Sigmoid colon (tissue), 7 donors: ENCODE data around the gene ADARB2. TPM values are rescaled to one million over a fixed set of nuclear protein-coding genes. Genes with fewer than 3 reads are reported as not detected.

Source experiments
- DNase-seq: peaks from one replicate; pipeline ENCODE4 v3.0.0-alpha.2; 2019
- H3K27ac ChIP-seq, 4 donors: fragments of 200-600 bp; sonication (generic); one replicate each; pipeline ENCODE4 v1.5.1; 2016 to 2019; ENCODE audit warnings: mild to moderate bottlenecking in 1 of 4
- H3K27me3 ChIP-seq, 3 donors: fragments of 200-600 bp; sonication (generic); one replicate each; pipeline ENCODE4 v1.5.1; 2019; ENCODE audit warnings: mild to moderate bottlenecking in 1 of 3
- H3K36me3 ChIP-seq, 4 donors: fragments of 200-600 bp; sonication (generic); one replicate each; pipeline ENCODE4 v1.5.1; 2016 to 2019
- H3K4me1 ChIP-seq, 4 donors: fragments of 200-600 bp; sonication (generic); one replicate each; pipeline ENCODE4 v1.5.1; 2017 to 2019
- H3K4me3 ChIP-seq, 4 donors: fragments of 200-600 bp; sonication (generic); one replicate each; pipeline ENCODE4 v1.5.1; 2017 to 2019; ENCODE audit warnings: mild to moderate bottlenecking in 2 of 4, moderate library complexity in 1 of 4
- H3K9me3 ChIP-seq, 4 donors: fragments of 200-600 bp in 3 of 4; sonication (generic) in 3 of 4; one replicate each; pipeline versions ENCODE4 v1.5.1 to v1.6.1; 2013 to 2019
- EP300 ChIP-seq, 4 donors: sonication (generic); formaldehyde crosslinking; IDR thresholded peaks; one replicate each; pipeline ENCODE4 v1.6.1; 2017; ENCODE audit warnings: antibody characterized with exemption in 4 of 4
- POLR2A ChIP-seq, 2 donors: fragments of 450-650 bp; IDR thresholded peaks; one replicate each; pipeline ENCODE4 v1.6.1; 2016; ENCODE audit warnings: antibody characterized with exemption in 2 of 2, mild to moderate bottlenecking in 2 of 2, moderate library complexity in 2 of 2
- POLR2AphosphoS5 ChIP-seq, 4 donors: sonication (generic); formaldehyde crosslinking; IDR thresholded peaks; one replicate each; pipeline ENCODE4 v1.6.1; 2017; ENCODE audit warnings: antibody characterized with exemption in 4 of 4
- WGBS, 2 donors: extraction: QIAGEN DNeasy Blood & Tissue Kit; methylation state at CpG; one replicate each; pipeline ENCODE4 v1.1.7; 2013; 5-methylcytosine and 5-hydroxymethylcytosine counted together
- intact Hi-C: fragments of 100-400 bp; cut with DNase I; formaldehyde crosslinking; loops from one replicate; pipeline ENCODE4 v1.15.1; 2023
- polyA plus RNA-seq, 3 donors: library from polyadenylated mRNA; stranded (reverse); fragments of 200-250 nt; gene quantifications; one replicate each; pipeline ENCODE4 v1.2.3, GENCODE V29; 2013
- total RNA-seq, 4 donors: library from RNA; depleted of rRNA; stranded (reverse); fragments of >200 nt; gene quantifications; one replicate each; pipeline ENCODE4 v1.1.0, GENCODE V29; 2016
- TF ChIP-seq, protein P1 (sequence below), 4 experiments: fragments of 450-650 bp in 3 of 4; fragments of 200-600 bp in 1 of 4; IDR thresholded peaks; one replicate each; pipeline ENCODE4 v1.5.1; 2016 to 2019; ENCODE audit warnings: antibody characterized with exemption in 4 of 4, mild to moderate bottlenecking in 3 of 4, moderate library complexity in 2 of 4
- donor health status: healthy with polysubstance abuse.
- donor health status: Bipolar disorder and iron deficiency.
- donor health status: healthy.

ADARB2 gene
- total and polyA plus RNA-seq, 7 donors, result 0.60 to 5.9 (median 3.5) TPM; not detected in 1

DNA sequence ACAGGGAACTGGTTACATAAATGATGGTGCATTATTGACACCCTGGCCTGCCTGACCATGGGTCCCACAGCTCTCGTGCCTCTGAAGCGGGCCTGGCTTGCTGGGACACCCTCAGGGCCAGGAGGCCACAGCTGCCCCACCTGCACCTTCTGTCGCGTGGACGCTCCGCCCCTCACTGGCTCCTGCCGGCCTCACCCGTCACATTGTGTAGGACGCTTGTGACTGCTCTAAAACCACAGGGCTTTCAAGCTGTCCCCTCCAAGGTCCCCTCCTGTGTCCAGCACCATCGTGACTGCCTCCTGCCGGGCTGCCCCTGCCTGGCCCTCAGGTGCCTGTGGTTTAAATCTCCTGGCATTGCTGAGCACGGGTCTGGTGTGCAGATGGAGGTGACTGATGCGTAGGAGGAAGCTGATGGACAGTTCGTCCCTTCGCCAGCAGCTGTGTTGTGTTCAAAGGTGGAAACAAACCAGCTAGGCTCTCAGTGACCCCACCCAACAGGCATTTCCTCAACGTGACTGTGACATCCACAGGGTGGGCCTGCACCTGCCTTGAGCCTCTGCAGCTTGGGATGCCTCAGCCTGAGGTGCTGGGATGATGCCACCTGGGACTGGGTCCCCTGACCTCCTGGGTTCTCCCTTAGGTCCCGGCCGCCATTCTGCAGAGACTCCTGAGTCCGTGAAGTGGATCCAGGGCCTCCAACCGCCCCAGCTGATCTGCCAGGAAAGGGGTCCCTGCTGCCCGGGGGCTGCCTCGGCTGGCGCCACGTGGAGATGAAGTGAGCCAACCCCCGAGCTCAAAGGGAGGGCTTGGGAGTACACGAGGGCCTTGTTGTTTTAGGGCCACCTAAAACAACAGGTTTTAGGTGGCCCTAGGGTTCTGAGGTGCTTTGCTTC lies 532.6 kb downstream of the ADARB2 start:
- no peak for DNase-seq
- WGBS, 2 donors, result 82% methylated on average over 26 of the region's 26 CpGs
- TF ChIP-seq POLR2AphosphoS5 (IDR thresholded peaks at IDR 0.05), result no peak
- TF ChIP-seq POLR2A (IDR thresholded peaks at IDR 0.05), result no peak
- no peak for TF ChIP-seq EP300 (IDR thresholded peaks at IDR 0.05)
- TF ChIP-seq, protein P1, sequence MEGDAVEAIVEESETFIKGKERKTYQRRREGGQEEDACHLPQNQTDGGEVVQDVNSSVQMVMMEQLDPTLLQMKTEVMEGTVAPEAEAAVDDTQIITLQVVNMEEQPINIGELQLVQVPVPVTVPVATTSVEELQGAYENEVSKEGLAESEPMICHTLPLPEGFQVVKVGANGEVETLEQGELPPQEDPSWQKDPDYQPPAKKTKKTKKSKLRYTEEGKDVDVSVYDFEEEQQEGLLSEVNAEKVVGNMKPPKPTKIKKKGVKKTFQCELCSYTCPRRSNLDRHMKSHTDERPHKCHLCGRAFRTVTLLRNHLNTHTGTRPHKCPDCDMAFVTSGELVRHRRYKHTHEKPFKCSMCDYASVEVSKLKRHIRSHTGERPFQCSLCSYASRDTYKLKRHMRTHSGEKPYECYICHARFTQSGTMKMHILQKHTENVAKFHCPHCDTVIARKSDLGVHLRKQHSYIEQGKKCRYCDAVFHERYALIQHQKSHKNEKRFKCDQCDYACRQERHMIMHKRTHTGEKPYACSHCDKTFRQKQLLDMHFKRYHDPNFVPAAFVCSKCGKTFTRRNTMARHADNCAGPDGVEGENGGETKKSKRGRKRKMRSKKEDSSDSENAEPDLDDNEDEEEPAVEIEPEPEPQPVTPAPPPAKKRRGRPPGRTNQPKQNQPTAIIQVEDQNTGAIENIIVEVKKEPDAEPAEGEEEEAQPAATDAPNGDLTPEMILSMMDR (IDR thresholded peaks at IDR 0.05), result no peak
- Histone ChIP-seq H3K27me3 (no peaks in the 10 kb centered on the region), H3K9me3 (no peaks in the 10 kb centered on the region), H3K4me1 (no peaks in the 10 kb centered on the region), H3K4me3 (no peak overlapping the region), H3K27ac (no peak overlapping the region), H3K36me3 (no peaks in the 10 kb centered on the region)
- intact Hi-C loops, result no loop called here

DNA sequence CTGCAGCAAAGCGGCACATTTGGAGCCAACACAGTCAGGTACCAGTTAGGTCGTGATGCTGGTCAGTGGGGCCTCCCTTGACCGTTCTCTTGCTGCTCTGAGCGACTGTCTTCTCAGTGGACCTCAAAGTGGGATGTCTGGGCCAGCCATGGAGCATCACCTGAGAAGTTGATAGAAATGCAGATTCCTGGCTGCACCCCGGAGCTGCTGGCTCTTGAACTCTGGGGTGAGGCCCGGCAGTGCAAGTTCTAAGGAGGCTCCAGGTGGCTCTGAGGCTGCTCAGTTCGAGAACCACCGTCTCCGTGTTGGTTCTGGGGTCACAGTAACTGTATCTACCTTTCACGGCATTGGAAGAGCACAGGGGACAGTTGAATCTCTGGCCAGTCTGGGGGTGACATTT lies 533.6 kb downstream of the ADARB2 start:
- no peak for DNase-seq
- no peak for TF ChIP-seq POLR2A (IDR thresholded peaks at IDR 0.05)
- no peak for TF ChIP-seq EP300 (IDR thresholded peaks at IDR 0.05)
- TF ChIP-seq, protein P1 (IDR thresholded peaks at IDR 0.05), result no peak
- TF ChIP-seq POLR2AphosphoS5 (IDR thresholded peaks at IDR 0.05), result no peak
- Histone ChIP-seq H3K27me3 (peaks cover 0 to 5% (median 0%) of the 10 kb centered on the region in 3 donors), H3K27ac (no peak overlapping the region), H3K9me3 (no peaks in the 10 kb centered on the region), H3K4me1 (no peaks in the 10 kb centered on the region), H3K4me3 (no peak overlapping the region), H3K36me3 (no peaks in the 10 kb centered on the region)
- intact Hi-C loops, result no loop called here
- WGBS, 2 donors, result 83 to 84% methylated on average over 10 of the region's 10 CpGs

DNA sequence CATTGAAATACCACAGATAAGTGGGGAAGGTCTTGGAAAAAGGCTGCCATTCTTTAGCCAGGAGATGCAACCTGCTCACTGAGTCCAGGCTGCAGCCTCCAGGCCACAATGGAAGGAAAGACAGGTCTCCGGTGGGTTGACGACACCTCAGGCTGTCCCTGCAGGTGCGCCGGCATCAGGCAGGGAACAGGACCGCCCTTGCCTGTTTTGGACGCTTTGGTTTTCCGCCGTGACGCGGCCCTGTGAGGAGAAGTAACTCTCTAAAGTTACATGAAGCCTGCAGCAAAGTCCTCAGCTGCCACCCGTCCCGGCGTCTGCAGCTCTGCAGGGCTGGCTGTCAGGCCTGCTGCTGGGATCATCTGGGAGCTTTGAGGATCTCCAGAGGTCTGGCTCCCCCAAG lies 534.1 kb downstream of the ADARB2 start:
- intact Hi-C loops, result no loop called here
- no peak overlapping the region for H3K27ac ChIP-seq
- no peak overlapping the region for H3K4me3 ChIP-seq
- H3K9me3 ChIP-seq, result no peaks in the 10 kb centered on the region
- DNase-seq, result no peak
- H3K4me1 ChIP-seq, result no peaks in the 10 kb centered on the region
- H3K27me3 ChIP-seq, result peaks cover 0 to 5% (median 0%) of the 10 kb centered on the region in 3 donors
- WGBS, 2 donors, result 91% methylated on average over 13 of the region's 13 CpGs
- no peak for TF ChIP-seq POLR2AphosphoS5 (IDR thresholded peaks at IDR 0.05)
- no peak for TF ChIP-seq POLR2A (IDR thresholded peaks at IDR 0.05)
- TF ChIP-seq, protein P1 (IDR thresholded peaks at IDR 0.05), result no peak
- TF ChIP-seq EP300 (IDR thresholded peaks at IDR 0.05), result no peak
- no peaks in the 10 kb centered on the region for H3K36me3 ChIP-seq

DNA sequence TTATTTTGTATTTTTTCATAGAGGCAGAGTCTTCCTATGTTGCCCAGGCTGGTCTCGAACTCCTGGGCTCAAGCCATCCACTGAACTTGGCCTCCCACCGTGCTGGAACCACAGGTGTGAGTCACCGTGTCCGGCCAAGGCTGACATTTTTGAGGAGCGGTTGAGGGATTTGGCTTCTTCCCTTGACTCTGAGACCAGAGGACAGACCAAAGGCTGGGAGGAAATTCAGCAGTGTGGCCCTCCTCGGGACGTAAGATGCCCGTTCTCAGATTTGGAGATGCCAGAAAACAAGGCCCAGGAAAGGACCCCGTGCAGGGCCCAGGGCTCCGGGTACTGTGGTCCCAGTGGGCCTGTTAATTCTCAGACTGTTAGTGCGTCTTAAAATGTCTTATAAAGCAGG lies 535.0 kb downstream of the ADARB2 start:
- TF ChIP-seq, protein P1 (IDR thresholded peaks at IDR 0.05), result no peak
- TF ChIP-seq EP300 (IDR thresholded peaks at IDR 0.05) (no peak), POLR2AphosphoS5 (IDR thresholded peaks at IDR 0.05) (no peak), POLR2A (IDR thresholded peaks at IDR 0.05) (no peak)
- no peak overlapping the region for H3K4me3 ChIP-seq
- no peaks in the 10 kb centered on the region for H3K9me3 ChIP-seq
- WGBS, 2 donors, result 86 to 90% methylated on average over 11 of the region's 11 CpGs
- no peaks in the 10 kb centered on the region for H3K4me1 ChIP-seq
- no peak overlapping the region for H3K27ac ChIP-seq
- intact Hi-C loops, result no loop called here
- no peaks in the 10 kb centered on the region for H3K36me3 ChIP-seq
- peaks cover 0 to 5% (median 0%) of the 10 kb centered on the region in 3 donors for H3K27me3 ChIP-seq
- DNase-seq, result no peak
